SU-DHL-6 (cell line): Measurements from ENCODE around the gene TEDDM1.

Experiments
- CTCF ChIP-seq: fragments of 200-600 bp; sonication (generic); IDR thresholded peaks from one replicate; pipeline ENCODE4 v1.5.1; 2017; ENCODE audit warnings: antibody characterized with exemption, mild to moderate bottlenecking, low read length, moderate library complexity; ENCODE audit not compliant: insufficient read depth, poor library complexity, severe bottlenecking
- EZH2phosphoT487 ChIP-seq: fragments of 200-600 bp; sonication (generic), shearing (Covaris generic); conservative IDR thresholded peaks from 2 replicates; pipeline ENCODE4 v1.6.1; 2018; ENCODE audit warnings: mild to moderate bottlenecking, antibody characterized with exemption, low read length, moderate library complexity, mixed read lengths

GRCh38 chr1:182407724-182408123, 7.3 kb upstream of the TEDDM1 start:
- TF ChIP-seq CTCF (no peak), EZH2phosphoT487 (no peak)
